Activated naive CD8-positive, alpha-beta T cell (primary cell): ENCODE measurements around the gene CHD6.

ENCODE experiments used
- H3K27ac Mint-ChIP-seq: one replicate; pipeline ENCODE4 v1.8.0; 2021; ENCODE audit warnings: mixed read lengths
- H3K27me3 Mint-ChIP-seq: one replicate; pipeline ENCODE4 v1.8.0; 2021; ENCODE audit warnings: mixed read lengths
- H3K36me3 Mint-ChIP-seq: one replicate; pipeline ENCODE4 v1.8.0; 2021; ENCODE audit warnings: mixed read lengths
- H3K4me1 Mint-ChIP-seq: one replicate; pipeline ENCODE4 v1.8.0; 2021; ENCODE audit warnings: low read depth, mixed read lengths
- H3K4me3 Mint-ChIP-seq: one replicate; pipeline ENCODE4 v1.8.0; 2021; ENCODE audit warnings: mild to moderate bottlenecking, mixed read lengths
- H3K9me3 Mint-ChIP-seq: one replicate; pipeline ENCODE4 v1.8.0; 2021; ENCODE audit warnings: low read depth, mixed read lengths

Gene CHD6

DNA sequence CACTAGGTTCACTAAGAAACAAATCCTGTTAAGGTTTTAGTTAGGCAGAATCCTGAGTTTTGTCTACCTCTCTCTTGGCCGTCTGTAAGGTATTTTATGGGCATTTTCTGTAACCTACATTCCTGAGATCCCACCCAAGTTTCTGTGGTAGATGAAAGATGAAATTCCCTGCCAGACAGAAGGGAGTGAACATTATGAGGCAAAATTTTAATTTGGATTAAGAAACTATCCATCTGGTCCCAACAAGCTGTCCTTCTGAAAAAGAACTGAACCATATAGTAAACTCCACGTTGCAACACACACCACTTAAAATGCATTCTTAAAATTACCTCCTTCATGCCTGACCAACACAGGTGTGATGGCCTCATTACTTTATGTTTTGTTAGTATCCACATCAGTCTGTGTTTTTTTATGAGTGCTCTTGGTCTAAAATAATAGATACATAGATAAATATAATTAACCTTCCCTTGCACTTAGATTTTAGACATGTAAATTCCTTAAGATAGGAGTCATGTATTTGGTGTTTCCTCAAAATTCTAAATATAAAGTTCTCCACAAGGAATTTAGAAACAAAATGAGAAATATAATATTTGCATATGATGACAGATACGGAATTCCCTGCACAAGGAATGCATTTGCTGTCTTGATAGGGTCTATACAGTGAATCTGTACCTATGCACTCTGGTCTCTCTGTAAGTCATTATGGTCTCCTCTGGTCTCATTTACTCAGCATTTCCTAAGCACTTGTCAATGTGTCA, 86.5 kb downstream of the CHD6 start:
- Mint-ChIP-seq H3K9me3 (no peaks in the 10 kb centered on the region), H3K27ac (no peak overlapping the region), H3K4me1 (peaks cover 25% of the 10 kb centered on the region), H3K4me3 (no peak overlapping the region), H3K36me3 (peaks cover 24% of the 10 kb centered on the region), H3K27me3 (no peaks in the 10 kb centered on the region)

DNA sequence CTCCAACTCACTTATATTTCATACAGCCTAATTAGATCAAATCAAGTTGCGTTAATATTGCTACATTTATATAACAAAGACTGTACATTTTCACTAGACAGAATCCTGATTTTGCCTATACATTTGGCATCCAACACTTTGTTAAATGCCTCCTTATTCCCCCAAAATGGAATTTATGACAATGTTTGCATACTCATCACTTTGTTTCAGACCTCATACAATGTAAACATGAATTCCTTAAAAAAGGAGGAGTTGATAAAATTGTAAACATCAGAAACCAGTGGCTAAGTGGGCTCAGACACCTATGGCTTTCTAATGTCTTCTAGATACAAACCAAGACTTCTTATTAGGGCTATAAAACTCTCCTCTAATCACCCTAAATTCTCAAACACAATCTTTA, 87.3 kb downstream of the CHD6 start:
- Mint-ChIP-seq H3K27me3 (no peaks in the 10 kb centered on the region), H3K27ac (no peak overlapping the region), H3K9me3 (no peaks in the 10 kb centered on the region), H3K36me3 (peaks cover 24% of the 10 kb centered on the region), H3K4me3 (no peak overlapping the region), H3K4me1 (peaks cover 32% of the 10 kb centered on the region)

DNA sequence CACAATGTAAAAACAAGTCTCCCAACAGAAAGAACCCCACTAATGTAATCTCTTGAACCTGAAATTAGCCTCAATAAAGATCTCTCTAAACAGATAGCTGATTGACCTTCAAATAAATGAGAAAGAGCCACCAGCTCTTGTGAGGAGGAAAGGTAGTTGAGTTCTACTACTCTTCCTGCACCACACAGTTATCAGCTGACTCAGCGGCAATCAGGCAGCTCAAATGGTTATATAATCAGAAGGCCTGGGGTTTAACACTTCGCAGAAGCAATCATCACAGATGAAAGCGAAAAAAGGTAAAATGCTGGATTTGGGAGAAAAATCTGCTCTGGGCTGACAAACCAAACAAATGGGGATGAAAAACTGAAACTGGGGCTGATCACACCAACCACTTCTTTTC, 91.8 kb downstream of the CHD6 start:
- Mint-ChIP-seq H3K4me1 (peaks cover 49% of the 10 kb centered on the region), H3K4me3 (no peak overlapping the region), H3K27ac (no peak overlapping the region), H3K27me3 (no peaks in the 10 kb centered on the region), H3K36me3 (peaks cover 20% of the 10 kb centered on the region), H3K9me3 (no peaks in the 10 kb centered on the region)

DNA sequence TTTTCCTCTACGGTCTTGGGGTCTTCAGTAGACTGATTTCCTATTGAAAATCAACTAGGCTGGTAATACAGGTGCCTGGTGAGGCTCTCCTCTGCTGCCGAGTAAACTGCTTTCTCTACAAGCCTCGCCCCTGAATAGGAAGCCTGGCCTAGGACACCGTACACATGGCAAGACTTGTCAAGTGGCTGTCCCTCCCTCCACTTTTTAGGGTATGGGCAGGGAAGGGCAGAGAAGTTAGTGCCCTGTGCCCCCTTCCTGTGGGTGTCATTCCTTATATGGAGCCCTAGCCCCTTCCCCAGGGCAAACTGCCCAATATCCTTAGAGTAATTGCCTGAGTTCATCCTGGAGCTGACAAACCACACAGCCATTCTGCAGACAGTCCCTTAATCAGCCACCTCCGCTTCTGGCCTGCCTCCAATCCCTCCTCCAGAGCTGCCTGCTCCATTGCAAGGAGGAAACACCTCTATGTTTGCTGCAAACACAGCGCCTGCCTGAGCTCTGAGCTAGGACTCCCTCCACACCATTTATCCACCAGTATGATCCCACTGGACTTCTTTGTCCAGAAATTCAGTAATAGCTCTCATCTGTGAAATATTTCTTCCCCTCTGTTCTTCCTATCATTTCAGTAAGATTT, 93.1 kb downstream of the CHD6 start:
- H3K36me3 Mint-ChIP-seq = peaks cover 21% of the 10 kb centered on the region
- H3K4me3 Mint-ChIP-seq = no peak overlapping the region
- no peaks in the 10 kb centered on the region for H3K9me3 Mint-ChIP-seq
- H3K4me1 Mint-ChIP-seq = peaks cover 45% of the 10 kb centered on the region
- H3K27ac Mint-ChIP-seq = peak overlapping the region; percentile 35
- no peaks in the 10 kb centered on the region for H3K27me3 Mint-ChIP-seq

DNA sequence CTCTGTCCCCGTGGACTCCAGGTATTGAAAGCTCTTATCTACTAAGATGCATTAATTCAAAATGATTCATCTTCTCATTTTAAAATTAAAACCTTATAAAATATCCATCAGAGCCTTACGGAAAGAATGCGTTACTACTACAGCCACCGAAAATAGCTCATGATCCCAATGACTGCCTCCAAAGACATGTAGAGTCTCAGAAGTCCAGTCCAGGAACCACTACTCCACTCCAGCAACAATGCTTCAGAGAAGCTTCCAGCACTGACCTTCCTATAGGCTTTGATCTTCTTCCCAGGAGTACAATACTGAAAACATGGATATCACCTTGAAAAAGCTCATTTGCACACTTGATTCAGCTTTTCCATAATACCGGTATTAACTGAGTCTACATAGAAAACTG, 94.3 kb downstream of the CHD6 start:
- H3K27me3 Mint-ChIP-seq = no peaks in the 10 kb centered on the region
- H3K9me3 Mint-ChIP-seq = no peaks in the 10 kb centered on the region
- H3K4me3 Mint-ChIP-seq = no peak overlapping the region
- peaks cover 45% of the 10 kb centered on the region for H3K4me1 Mint-ChIP-seq
- H3K36me3 Mint-ChIP-seq = peaks cover 16% of the 10 kb centered on the region
- no peak overlapping the region for H3K27ac Mint-ChIP-seq

DNA sequence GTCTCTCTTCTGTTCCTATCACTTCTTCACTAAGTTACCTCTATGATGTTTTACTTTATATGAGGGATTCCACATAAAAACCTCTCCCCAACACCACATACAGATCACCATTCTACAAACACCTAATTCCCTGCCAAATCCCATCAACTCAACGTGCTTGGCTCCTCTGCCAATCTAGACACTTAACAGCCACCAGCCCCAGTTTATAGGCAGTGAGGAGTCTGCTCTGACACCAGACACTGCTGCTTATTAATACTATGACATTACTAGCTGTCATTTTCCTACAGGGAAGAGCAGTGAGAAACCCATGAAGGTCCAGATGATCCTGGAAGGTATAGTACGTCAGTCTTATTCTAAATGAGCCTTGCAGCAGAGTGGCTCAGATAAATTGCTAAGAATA, 104.3 kb downstream of the CHD6 start:
- Mint-ChIP-seq H3K36me3 (peaks cover 20% of the 10 kb centered on the region), H3K27me3 (no peaks in the 10 kb centered on the region), H3K9me3 (no peaks in the 10 kb centered on the region), H3K27ac (no peak overlapping the region), H3K4me1 (peaks cover 19% of the 10 kb centered on the region), H3K4me3 (no peak overlapping the region)

DNA sequence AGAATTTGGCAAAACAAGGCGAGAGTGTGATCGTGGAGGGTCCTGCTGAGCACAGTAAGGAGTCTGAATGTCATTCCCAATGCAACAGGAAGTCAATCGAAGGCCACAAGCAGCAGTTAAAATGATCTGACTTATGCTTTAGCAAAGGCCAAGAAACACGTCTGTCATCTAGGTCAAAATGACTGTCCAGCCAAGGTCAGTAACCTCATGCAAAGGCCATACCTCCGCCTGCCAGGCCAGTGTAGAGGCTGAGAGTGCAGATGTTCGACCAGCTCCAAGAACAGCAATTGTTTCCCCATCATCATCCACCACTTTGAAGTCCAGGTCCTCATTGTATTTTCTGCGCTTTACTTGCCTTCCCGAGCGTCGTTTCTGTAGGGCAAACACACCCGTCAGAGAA, 105.6 kb downstream of the CHD6 start:
- Mint-ChIP-seq H3K4me3 (no peak overlapping the region), H3K27me3 (no peaks in the 10 kb centered on the region), H3K36me3 (peaks cover 24% of the 10 kb centered on the region), H3K27ac (no peak overlapping the region), H3K4me1 (peaks cover 21% of the 10 kb centered on the region), H3K9me3 (no peaks in the 10 kb centered on the region)

DNA sequence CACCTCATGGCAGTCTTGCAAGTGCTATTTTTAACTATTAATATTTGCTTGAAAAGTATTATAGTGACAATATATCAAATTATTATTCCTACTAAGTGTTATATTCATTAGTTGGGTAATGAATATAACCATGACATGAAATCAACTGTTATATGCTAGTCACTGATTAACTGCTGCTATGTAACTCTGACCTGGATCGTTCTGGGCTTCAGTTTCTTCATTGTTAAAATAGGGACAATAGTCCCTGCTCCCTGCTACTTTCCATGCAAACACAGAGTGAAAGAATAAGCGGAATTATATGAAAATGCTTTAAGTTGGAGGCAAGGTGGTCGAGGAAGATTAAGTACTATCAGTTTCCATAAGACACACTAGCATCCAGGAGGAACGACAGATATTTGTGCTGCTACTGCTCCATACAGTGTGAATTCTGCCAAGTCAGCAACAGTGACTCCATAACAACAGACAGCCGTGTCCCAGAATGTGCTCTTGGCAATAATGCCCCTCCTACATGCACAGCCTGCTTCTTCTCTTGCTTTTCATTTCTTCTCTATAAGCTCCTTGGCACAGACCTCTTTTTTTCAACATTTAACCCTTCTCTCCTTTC, 107.2 kb downstream of the CHD6 start:
- peaks cover 14% of the 10 kb centered on the region for H3K4me1 Mint-ChIP-seq
- no peak overlapping the region for H3K27ac Mint-ChIP-seq
- H3K9me3 Mint-ChIP-seq = no peaks in the 10 kb centered on the region
- no peaks in the 10 kb centered on the region for H3K27me3 Mint-ChIP-seq
- peaks cover 22% of the 10 kb centered on the region for H3K36me3 Mint-ChIP-seq
- no peak overlapping the region for H3K4me3 Mint-ChIP-seq

DNA sequence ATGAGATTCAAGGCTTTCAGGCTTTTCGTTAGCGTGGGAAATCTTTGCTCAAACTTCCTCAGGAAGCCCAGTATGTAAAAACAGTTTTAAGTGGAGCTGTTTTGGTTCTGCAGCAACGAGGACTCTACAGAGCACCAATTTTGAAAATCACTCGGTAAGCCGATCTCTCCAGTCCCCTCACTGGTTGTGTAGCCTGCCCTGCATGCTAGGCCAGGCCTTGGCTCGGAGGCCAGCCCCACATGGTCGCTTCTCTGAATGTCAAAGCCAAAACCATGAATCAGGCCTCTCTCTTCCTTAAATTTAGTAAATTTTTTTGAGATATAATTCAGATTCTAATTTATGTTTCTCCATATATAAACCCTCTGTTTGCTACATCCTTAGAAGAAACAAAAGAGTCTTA, 108.0 kb downstream of the CHD6 start:
- Mint-ChIP-seq H3K27me3 (no peaks in the 10 kb centered on the region), H3K4me1 (peaks cover 14% of the 10 kb centered on the region), H3K27ac (no peak overlapping the region), H3K4me3 (no peak overlapping the region), H3K9me3 (no peaks in the 10 kb centered on the region), H3K36me3 (peaks cover 27% of the 10 kb centered on the region)

DNA sequence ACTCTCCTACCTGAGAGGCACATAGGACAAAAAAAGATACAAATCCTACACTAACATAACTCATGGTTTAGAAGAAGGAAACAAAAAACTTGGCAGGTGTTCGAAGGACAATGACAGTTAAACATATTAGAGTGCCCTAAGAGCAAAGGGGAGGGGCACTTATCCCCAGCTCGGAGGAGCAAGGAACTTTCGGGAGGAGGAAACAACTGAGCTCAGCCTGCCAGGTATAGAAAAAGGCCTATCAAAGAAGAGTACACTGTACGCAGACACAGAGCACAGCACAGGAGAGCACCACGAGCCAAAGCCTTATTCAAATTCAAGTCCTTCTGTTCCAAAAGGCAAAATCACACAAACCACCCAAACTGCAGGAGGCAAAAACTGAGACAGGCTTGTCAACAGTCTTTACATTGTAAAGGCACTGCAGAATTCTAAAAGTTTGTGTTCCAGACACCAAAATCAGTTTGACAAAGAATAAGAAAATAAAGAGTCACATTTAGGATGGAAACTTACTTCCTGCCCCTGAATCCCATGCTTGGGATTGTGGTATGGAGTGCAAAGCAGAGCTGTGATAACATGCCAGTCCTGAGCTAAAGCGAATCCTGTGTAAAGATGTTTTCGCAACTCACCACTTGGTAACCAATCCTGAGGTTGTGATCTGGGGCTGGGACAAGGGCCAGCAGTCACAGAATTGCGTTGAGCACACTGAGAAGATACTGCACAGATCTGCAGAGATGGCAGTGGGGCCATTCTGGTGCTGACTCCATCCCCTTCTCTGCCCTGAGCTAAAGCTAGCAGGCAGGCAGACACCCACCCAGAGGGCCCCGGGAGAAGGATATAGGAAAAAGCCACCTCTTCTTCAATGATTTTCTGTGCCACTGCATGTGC, 108.6 kb downstream of the CHD6 start:
- H3K27ac Mint-ChIP-seq = no peak overlapping the region
- no peaks in the 10 kb centered on the region for H3K27me3 Mint-ChIP-seq
- H3K4me1 Mint-ChIP-seq = peaks cover 14% of the 10 kb centered on the region
- no peak overlapping the region for H3K4me3 Mint-ChIP-seq
- H3K9me3 Mint-ChIP-seq = no peaks in the 10 kb centered on the region
- peaks cover 27% of the 10 kb centered on the region for H3K36me3 Mint-ChIP-seq

DNA sequence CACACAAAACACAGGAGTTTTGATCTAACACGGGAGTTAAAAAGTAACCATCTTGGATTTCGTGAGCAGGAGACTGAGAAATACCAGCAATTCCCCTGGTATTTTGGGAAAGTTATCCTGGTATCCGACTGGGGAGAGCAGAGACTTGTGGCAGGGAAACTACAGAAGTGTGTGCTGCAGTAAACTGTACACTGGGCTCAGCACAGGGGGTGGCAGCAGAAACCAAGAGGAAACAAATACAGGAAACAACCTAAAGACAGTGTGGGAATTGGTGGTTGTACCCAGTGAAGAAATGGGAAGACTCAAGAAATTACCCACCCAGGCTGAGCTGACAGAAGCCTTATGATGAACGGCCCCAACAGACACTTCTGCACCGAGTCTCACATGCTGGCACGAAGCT, 109.8 kb downstream of the CHD6 start:
- Mint-ChIP-seq H3K36me3 (peaks cover 29% of the 10 kb centered on the region), H3K4me1 (peaks cover 16% of the 10 kb centered on the region), H3K9me3 (no peaks in the 10 kb centered on the region), H3K27me3 (no peaks in the 10 kb centered on the region), H3K27ac (peak overlapping the region; percentile 4), H3K4me3 (no peak overlapping the region)

DNA sequence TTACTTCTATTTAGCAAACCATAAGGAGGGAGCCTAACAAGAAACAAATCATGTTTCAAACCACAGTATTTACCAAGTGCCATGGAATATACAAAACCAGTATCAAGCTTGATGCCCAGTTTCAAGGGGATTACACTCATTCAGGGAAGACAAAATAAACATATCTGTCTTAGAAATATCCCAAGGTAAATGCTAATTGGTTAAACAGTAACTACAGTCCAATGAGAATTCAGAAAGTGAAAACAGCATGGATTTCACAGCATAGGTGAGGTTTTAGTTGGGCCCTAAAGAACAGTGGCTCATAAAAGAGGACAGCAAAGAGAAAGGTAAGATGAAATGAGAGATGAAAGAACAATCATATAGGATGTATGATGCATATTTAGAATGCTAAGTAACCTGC, 110.3 kb downstream of the CHD6 start:
- Mint-ChIP-seq H3K9me3 (no peaks in the 10 kb centered on the region), H3K27me3 (no peaks in the 10 kb centered on the region), H3K36me3 (peaks cover 27% of the 10 kb centered on the region), H3K4me1 (peaks cover 16% of the 10 kb centered on the region), H3K27ac (peak overlapping the region; percentile 4), H3K4me3 (no peak overlapping the region)

DNA sequence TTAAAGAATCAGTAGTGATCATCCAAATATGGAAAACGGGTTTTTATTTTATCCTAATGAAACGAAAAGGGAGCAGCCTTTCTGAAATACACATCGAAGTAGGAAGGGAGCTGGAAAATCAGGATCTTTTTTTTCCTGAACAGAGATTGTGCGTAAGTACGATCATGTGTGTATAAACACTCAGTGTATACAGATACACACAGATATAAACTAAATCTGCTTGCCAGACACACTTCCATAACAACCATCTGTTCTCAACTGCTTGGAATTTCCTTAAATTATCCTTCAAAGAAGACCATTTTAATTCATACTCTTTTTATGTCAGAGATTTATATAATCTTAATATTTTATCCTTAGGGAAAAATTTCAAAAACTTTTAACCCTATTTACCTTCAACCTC, 110.7 kb downstream of the CHD6 start:
- Mint-ChIP-seq H3K27ac (no peak overlapping the region), H3K36me3 (peaks cover 26% of the 10 kb centered on the region), H3K27me3 (no peaks in the 10 kb centered on the region), H3K9me3 (no peaks in the 10 kb centered on the region), H3K4me1 (peaks cover 16% of the 10 kb centered on the region), H3K4me3 (no peak overlapping the region)

DNA sequence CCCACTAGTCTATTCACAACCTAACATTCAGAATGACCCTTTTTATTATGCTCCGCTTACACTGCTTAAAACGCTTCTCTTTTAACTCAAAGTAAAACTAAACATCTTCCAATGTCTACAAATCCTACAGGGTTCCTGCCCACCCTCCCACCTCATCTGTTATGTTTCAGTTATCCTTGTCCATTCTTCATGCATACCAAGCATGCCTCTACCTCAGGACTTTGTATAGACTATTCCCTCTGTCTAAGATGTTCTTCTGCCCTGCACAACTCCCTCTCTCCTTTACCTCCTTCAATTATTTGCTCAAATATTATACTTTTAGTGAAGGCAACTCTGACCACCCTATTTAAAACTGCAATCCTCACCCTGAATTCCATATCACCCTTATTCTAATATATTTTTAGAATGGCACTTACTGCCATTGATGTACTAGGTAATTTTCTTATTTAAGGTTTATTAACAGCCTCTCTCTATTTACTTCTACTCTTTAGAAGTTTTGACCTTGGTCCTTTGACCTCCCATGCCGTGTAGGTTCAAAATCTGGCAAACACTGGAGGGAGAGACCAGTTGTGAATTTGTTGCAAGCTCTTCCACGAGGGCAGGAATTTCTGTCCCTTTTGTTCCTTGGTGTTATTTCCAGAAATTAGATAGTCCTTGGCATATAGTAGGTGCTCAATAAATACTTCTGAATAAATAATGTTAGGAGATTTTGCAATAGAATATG, 111.8 kb downstream of the CHD6 start:
- peaks cover 18% of the 10 kb centered on the region for H3K36me3 Mint-ChIP-seq

More for the DNA sequence above, 111.8 kb downstream of the CHD6 start:
- no peaks in the 10 kb centered on the region for H3K27me3 Mint-ChIP-seq
- no peak overlapping the region for H3K4me3 Mint-ChIP-seq
- H3K9me3 Mint-ChIP-seq = no peaks in the 10 kb centered on the region
- H3K27ac Mint-ChIP-seq = peak overlapping the region; percentile 47
- peaks cover 16% of the 10 kb centered on the region for H3K4me1 Mint-ChIP-seq
